Measurements from ENCODE around the gene SNAP91.
"Not testable (repeated sequence)": the region's sequence is repeated elsewhere in the genome, so short reads cannot be mapped to it uniquely, and the experiment has no call there.

The SNAP91 gene, protein sequence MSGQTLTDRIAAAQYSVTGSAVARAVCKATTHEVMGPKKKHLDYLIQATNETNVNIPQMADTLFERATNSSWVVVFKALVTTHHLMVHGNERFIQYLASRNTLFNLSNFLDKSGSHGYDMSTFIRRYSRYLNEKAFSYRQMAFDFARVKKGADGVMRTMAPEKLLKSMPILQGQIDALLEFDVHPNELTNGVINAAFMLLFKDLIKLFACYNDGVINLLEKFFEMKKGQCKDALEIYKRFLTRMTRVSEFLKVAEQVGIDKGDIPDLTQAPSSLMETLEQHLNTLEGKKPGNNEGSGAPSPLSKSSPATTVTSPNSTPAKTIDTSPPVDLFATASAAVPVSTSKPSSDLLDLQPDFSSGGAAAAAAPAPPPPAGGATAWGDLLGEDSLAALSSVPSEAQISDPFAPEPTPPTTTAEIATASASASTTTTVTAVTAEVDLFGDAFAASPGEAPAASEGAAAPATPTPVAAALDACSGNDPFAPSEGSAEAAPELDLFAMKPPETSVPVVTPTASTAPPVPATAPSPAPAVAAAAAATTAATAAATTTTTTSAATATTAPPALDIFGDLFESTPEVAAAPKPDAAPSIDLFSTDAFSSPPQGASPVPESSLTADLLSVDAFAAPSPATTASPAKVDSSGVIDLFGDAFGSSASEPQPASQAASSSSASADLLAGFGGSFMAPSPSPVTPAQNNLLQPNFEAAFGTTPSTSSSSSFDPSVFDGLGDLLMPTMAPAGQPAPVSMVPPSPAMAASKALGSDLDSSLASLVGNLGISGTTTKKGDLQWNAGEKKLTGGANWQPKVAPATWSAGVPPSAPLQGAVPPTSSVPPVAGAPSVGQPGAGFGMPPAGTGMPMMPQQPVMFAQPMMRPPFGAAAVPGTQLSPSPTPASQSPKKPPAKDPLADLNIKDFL

DNA sequence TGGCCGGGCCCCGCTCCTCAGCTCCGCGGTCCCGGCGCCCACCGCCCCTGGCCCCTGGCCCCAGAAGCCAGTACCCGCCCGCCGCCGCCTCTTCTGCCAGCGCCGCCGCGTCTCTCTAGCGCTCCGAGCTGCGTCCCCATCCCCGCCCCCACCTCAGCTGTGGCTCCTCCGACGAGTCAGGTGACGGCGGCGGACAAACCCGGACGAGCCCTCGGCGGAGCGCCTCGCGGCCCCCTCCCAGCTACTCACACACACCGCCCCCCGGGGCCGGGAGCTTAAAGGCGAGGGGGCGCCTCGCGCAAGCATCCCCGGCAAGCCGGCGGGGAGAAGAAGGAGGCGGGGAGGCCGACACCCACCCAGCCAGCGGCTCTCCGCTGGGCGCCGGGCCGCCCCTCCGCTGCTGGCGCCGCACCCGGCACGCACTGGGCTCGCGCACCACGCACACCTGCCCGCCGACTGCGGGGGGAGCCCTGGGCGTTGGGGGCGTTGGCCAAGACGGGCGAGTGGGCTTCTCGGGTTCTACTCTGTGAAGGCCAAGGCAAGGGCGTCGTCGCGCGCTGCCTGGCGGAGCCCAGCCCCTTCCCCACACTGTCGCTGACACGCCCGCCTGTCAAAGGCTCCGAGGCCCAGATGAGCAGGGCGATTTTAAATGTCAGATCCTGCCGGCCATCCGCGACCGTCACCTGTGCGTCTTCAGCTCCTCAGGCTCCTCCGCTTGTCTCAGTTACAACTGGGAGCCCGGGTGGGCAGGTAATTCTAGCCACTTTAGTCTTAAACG, at the start of gene SNAP91:
Gene SNAP91 (minus strand): TSS at position 132 of the 778 bp plus-strand sequence. CDS start 1,174 bp downstream, outside the sequence.
- no peak for DNase-seq (ENCODE audit: low read depth in 2 of 2)

DNA sequence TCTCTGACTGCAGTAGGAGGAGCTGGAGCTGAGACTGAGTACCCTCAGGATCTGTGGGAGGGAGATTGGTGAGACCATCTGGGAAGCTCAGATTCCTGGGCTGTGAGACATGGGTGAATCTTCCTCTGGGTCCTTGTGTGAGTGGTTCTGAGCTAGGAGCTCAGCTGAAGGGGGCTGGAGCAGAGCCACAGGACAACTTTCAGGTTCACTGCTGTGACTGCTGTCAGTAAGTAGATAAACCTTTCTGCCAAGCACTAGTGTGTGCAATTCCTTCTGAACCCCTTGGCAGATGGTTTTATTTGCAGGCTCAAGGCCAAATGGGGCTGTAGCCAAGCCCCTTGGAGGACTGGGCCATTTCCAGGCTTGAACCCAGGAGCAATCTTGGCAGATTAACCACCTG, 49.6 kb upstream of the SNAP91 start:
- DNase-seq (ENCODE audit: low read depth in 2 of 2) = no peak

DNA sequence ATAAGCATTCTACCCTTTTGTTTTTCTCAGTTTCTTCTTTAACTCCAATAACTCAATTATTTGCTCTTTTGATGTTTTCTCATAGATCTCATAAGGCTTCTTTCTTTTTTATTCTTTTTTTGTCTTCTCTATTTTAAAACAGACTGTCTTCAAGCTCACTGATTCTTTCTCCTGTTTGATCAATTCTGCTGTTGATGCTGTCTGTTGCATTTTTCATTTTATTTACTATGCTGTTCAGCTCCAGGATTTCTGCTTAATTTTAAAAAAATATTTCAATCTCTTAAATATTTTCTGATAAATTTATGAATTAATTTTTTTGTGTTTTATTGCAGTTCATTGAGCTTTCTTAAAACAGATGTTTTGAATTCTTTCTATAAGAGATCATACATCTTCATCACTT, 48.1 kb upstream of the SNAP91 start:
- no peak for DNase-seq (ENCODE audit: low read depth in 2 of 2)

DNA sequence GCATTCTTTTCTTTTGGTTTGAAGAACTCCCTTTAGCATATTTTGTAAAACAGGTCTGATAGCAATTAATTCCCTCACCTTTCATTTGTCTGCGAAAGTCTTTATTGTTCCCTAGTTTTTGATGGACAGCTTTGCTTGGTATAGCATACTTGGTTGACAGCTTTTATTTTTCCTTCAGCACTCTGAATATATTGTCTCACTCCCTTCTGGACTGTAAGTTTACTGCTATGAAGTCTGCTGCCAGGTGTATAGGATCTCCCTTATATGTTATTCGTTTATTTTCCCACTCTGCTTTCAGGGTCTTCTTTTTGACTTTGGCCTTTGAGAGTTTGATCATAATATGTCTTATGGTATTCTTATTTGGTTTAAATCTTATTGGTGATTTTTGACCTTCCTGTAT, 47.7 kb upstream of the SNAP91 start:
- no peak for DNase-seq (ENCODE audit: low read depth in 2 of 2)

DNA sequence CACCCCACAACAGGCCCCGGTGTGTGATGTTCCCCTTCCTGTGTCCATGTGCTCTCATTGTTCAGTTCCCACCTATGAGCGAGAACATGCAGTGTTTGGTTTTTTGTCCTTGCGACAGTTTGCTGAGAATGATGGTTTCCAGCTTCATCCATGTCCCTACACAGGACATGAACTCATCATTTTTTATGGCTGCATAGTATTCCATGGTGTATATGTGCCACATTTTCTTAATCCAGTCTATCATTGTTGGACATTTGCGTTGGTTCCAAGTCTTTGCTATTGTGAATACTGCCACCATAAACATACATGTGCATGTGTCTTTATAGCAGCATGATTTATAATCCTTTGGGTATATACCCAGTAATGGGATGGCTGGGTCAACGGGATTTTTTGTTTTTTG, 43.5 kb upstream of the SNAP91 start:
- DNase-seq (ENCODE audit: low read depth in 2 of 2) = not testable (repeated sequence)

DNA sequence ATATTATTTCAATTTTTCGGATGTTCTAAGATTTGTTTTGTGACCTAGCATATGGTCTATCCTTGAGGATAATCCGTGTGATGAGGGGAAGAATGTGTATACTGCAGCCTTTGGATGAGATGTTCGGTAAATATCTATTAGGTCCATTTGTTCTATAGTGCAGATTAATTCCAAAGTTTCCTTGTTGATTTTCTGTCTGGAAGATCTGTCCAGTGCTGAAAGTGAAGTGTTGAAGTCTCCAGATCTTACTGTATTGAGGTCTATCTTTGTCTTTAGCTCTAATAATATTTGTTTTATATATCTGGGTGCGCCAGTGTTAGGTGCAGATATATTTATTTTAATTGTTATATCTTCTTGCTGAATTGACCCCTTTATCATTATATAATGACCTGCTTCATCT, 32.2 kb upstream of the SNAP91 start:
- no peak for DNase-seq (ENCODE audit: low read depth in 2 of 2)

DNA sequence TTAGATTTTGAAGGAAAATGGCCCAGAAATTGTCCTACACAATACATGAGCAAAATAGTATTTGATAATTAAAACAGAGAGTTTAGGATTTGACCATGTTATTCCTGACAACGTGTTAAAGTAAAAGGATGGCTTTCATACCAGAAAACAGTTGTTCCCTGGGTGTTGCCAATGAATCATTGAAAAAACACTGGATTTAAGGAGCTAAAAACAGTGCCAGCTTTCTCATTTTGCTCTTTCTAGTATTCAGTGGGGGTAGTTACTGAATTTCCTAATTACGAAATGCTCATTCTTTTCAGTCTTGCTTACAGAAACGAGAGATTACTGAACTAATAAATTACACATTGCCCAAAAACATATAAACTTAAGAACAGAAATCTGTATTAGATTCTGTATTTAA, 26.6 kb upstream of the SNAP91 start:
- DNase-seq (ENCODE audit: low read depth in 2 of 2) = no peak

DNA sequence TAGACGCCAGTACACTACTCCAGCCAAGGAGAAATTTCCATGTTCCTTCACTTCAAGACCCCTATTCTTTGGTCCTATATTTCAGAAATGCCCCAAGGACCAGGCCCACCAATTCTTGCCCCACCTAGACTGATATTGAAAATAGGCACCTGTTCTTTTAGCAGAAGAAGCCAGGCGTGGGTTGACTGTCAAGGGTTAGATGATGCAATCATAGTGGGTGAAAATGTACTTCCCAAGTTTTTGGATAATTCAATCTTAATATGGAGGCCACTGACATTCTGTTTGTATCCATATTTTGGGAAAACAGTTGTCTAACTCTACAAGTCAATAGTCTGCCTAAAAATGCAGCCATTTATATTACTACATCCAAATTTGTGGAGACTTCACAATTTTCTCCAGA, 21.0 kb upstream of the SNAP91 start:
- no peak for DNase-seq (ENCODE audit: low read depth in 2 of 2)

DNA sequence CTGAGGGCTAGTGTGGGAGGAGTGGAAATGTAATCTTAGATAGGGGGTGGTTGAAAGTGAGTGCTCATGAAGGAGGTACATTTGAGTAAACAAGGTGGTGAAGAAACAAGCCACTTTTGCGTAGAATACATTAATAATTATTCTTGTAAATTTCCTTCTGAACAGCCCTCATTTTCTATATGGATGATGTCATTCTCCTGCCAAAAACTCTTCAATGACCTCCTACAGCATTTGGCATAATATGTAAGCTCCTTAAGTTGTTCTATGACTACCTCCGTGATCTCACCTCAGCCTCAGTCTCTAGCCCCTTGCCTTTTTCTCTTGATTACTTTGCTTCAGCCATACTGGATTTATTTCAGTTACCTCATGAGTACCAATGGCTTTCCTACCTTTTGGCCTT, 14.0 kb upstream of the SNAP91 start:
- no peak for DNase-seq (ENCODE audit: low read depth in 2 of 2)

DNA sequence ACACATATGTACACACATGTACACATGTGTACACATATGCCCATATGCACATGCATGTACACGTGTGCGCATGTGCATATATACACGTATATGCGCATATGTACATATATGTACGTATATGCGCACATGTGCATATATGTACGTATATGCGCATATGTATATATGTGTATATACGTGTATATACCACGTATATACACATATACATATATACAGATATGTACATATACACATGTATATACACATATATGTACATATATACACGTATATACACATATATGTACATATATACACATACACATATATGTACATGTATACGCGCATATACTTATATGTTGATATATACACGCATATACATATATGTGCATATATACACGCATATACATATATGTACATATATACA, 8.9 kb upstream of the SNAP91 start:
- no peak for DNase-seq (ENCODE audit: low read depth in 2 of 2)

DNA sequence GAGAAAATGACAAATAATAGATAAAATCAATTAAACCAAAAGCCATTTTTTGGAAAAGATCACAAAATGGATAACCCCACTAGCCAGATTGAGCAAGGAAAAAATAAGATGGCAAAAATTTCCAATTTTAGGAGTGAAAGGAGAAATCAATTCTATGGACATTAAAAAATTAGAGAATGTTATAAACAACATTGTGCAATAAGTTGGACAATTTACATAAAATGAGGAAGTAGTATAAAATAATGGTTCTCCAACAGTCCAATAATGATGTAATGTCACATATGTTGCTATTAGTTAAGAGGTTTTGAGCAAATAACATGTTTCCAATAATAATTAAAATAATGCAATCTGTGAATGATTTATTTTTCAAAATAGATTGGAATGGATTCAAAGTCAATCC, 3.1 kb upstream of the SNAP91 start:
- DNase-seq (ENCODE audit: low read depth in 2 of 2) = no peak

DNA sequence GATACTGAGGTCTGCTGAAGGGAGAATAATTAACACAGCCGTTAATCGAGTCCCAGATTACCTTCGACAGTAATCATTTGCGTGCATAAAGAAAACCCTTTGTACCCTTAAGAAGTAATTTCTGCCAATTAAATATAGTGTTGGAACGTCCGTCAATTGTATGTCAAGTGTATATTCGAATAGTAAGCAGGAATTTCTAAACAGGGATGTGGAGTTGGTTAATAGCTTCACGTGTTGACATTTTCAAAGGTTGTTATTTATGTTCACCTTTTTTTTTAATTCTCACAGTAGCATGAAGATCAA, 798 bp upstream of the SNAP91 start:
- DNase-seq (ENCODE audit: low read depth in 2 of 2) = no peak

DNA sequence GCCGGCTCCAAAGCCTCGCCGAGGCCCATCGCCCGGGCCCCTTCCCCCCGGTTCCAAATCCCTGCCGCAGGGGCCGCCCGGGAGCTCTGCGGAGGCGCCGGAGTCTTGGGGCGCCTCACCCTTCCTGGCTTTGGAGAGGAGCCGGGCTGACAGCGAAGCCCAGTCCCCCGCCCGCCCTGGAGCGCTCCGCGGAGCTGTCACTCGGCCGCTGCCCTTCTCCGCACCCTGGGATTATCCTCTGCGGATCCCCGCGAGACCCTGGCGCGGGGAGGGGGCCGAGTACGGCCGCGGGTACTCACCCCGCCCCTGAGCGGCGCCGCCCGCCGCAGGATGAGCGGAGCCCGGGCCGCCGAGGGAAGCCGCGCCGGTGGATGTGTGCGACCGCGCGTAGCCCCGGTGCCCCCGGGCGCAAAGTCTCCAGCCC, 343 bp downstream of the SNAP91 start:
- no peak for DNase-seq (ENCODE audit: low read depth in 2 of 2)

DNA sequence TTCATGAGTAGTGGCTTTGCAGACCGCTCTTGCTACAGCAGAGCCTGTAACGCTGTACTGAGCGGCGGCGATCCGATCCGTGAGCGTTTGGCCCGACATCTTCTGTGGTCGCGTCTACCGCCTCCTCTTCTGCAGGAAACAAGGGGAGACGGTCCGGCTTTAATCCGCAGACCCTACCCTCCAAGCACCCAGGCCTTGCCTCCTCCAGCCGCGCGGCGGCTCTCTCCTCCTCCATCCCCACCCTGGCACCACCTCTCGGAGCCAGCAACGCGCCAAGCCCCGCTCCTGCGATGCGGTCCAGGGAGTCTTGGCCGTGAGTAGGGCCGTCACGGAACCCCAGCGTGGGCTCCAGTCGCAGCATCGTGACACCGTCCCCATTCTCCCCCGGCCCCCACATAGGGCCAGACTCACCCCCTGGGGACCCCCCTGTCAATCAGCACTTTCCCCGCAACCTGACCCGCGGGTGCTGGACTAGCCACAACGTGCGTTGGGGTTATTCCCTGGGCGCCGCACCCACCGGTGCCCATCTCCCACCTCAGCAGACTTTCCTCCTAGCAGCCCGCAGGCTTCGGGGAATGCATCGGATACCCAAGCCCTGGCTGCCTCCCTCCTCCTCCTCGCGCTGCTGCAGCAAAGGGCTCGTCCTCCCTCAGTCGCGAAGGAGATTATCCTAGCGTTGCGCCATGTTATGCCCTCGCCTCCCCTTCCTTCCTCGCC, 914 bp downstream of the SNAP91 start:
- DNase-seq (ENCODE audit: low read depth in 2 of 2) = no peak

DNA sequence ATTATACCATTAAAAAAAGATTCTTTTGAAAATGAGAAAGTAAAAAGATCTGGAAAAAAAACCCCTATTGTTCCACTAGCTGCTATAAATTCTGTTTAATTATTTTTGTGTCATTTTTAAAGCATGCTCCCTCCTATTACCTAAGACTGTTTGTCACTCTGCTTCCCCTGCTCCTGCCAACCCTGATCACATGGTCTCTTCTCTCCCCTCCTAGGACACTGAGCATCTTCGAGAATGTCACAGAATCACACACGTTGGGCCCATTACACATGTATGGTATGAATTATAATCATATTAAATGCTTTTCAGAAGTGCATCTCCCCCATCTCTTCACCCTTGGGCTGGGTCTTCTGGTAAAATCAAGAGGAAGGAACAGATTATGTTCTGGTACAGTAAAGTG, 6.2 kb downstream of the SNAP91 start:
- DNase-seq (ENCODE audit: low read depth in 2 of 2) = no peak

DNA sequence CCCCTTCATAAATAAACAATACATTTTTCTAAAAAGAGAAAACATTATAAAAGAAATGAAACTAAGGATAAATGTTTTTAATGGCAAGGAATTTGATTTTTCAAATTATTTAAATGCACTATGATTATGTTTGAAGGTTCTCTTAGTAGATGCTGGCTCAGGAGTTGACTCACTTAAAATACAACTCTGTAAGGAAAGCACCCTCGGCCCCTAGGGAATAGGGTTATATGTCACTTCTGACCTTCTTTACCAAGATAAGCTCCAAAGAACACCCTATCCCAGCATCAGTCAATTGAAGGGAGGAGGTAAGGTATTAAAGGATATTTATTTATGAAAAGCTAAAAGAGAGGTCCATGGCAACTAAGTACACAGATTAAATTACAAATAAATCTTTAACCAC, 6.8 kb downstream of the SNAP91 start:
- DNase-seq (ENCODE audit: low read depth in 2 of 2) = no peak

DNA sequence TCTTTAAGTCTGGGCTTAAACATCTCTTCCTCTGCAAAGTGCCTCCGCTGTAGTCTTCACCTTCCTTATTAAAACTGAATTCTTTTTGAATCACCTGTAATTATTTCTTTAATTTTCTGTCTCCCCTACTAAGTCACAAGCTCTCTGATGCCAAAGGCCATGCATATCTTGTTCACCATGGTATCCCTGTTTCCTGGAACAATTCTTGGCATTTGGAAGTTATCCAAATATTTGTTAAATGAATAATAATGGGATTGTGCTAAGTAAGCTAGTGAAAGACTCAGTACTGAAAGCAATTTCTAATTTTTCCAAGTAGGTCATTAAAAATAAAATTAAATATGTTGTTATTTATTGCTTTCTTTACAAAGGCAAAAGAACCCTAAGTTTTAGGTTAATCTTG, 12.2 kb downstream of the SNAP91 start:
- DNase-seq (ENCODE audit: low read depth in 2 of 2) = no peak

DNA sequence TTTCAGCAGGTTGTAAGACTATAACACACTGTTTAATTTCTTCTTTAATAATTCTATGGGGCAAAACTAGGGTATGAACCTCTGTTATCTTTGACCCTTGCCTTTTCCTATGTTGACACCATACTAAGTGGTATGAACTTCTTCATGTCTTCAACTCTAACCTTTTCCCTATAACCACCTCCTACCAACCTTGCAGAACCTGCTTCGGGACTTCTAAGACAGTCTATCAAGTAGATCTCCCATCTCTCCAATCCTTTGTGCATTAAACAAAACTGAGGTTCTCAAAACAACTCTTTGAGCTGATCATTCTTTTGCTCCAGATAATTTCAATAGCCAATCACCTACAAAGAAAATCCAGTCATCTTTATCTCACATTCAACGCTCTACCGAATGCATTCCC, 23.4 kb downstream of the SNAP91 start:
- no peak for DNase-seq (ENCODE audit: low read depth in 2 of 2)

DNA sequence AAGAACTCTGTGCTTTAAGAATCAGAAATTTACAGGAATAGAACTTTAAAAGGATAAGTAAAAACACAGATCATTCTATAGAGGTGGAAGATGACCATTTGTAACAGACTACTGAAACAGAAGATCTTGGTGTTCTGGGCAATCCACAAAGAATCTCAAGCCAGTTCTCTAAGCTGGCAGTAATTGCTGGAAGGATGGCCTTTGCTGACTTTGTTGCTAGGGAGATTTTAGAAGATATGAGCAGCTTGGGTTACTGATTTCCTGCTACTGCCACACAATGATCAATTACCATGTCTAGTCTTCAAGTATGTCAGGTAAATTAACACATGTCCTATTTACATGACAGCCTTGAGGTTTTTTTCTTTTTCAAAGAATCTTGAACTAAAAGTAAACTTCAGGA, 31.1 kb downstream of the SNAP91 start:
- no peak for DNase-seq (ENCODE audit: low read depth in 2 of 2)

DNA sequence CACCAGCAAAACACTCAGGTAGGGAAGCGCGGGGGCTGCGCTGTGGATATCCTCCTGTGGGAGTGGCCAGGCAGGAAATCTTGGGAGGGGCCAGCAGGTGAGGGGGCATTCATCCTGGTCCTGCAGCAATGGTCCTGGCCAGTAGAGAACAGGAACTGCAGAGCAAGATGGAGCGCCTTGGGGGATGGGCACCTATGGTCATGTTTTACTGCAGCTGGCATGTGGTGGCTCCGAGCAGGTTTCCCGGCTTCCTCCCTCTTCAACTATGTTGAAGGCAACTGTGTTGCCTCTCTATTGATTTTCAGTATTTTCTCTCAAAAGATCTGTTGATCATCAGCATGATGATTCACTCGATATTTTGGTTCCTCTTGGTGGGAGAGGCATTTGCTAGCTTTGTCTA, 70.9 kb downstream of the SNAP91 start:
- no peak for DNase-seq (ENCODE audit: low read depth in 2 of 2)

DNA sequence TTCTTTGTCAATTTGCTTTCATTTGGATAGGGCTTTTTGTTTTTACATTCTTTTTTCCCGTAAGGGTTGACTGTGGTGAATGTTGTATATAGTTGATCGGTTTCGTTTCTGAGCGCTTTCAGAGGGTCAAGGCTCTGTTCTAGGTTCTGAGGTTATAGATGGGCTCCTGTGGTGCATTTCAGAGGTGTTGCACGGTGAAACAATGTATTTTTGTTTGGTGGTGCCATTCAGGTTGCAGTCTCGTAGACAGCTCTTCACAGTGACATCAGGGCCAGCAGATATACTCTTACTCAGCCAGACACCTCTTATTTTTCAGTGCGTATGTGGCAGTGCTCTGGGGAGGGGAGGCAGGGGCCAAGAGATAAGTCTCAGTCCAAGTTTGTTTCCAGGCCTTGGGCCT, 72.1 kb downstream of the SNAP91 start:
- DNase-seq (ENCODE audit: low read depth in 2 of 2) = no peak

DNA sequence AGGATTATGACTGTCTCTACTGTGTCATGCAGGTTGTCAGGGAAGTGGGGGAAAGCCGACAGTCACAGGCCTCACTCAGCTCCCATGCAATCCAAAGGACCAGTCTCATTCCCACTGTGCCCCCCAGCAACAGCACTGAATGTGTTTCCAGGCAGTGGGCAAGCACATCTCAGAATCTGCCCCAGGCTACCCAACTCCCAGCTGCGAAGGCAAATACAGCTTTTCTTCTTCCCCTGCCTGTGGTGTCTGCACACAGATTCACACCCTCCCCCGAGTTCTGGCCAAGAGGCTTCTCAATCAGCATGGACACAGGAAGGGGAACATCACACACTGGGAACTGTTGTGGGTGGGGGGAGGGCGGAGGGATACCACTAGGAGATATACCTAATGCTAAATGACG, 75.3 kb downstream of the SNAP91 start:
- DNase-seq (ENCODE audit: low read depth in 2 of 2) = no peak

All from stimulated activated CD8-positive, alpha-beta memory T cell treated with anti-CD3 and anti-CD28 coated beads, Interleukin-2, amount 100 ng/mL, for 48 hours (primary cell).